Measurements from ENCODE around the gene SMIM36.

The SMIM36 gene

GRCh38 chr17:55416470-55417052 lies 94.7 kb downstream of the SMIM36 start:
- Histone ChIP-seq H3K36me3 (ENCODE audit: control insufficient read depth, insufficient read depth, low read length) (peaks cover 15% of the 10 kb centered on the region), H3K27me3 (ENCODE audit: control insufficient read depth, insufficient read depth, low read length, poor library complexity, severe bottlenecking) (no peaks in the 10 kb centered on the region), H3K4me1 (ENCODE audit: control insufficient read depth, insufficient read depth, low read length) (peaks cover 4% of the 10 kb centered on the region), H3K27ac (ENCODE audit: insufficient read depth, low read depth, low read length, poor library complexity, severe bottlenecking) (no peak overlapping the region), H3K9me3 (ENCODE audit: control insufficient read depth, low read length) (no peaks in the 10 kb centered on the region), H3K4me3 (ENCODE audit: insufficient read depth, low read depth, low read length) (no peak overlapping the region)
- WGBS, 2 experiments = 86 to 91% methylated on average over 3 to 4 of the region's 4 CpGs

- H3K9me3 ChIP-seq (ENCODE audit: control insufficient read depth, low read length) = no peaks in the 10 kb centered on the region
- no peaks in the 10 kb centered on the region for H3K27me3 ChIP-seq (ENCODE audit: control insufficient read depth, insufficient read depth, low read length, poor library complexity, severe bottlenecking)
- H3K36me3 ChIP-seq (ENCODE audit: control insufficient read depth, insufficient read depth, low read length) = peaks cover 20% of the 10 kb centered on the region
- H3K4me3 ChIP-seq (ENCODE audit: insufficient read depth, low read depth, low read length) = no peak overlapping the region
- H3K27ac ChIP-seq (ENCODE audit: insufficient read depth, low read depth, low read length, poor library complexity, severe bottlenecking) = no peak overlapping the region
- peaks cover 4% of the 10 kb centered on the region for H3K4me1 ChIP-seq (ENCODE audit: control insufficient read depth, insufficient read depth, low read length)
Measured at GRCh38 chr17:55416000-55416399, 95.3 kb downstream of the SMIM36 start.

GRCh38 chr17:55414983-55415382 lies 96.3 kb downstream of the SMIM36 start:
- Histone ChIP-seq H3K4me1 (ENCODE audit: control insufficient read depth, insufficient read depth, low read length) (no peaks in the 10 kb centered on the region), H3K27ac (ENCODE audit: insufficient read depth, low read depth, low read length, poor library complexity, severe bottlenecking) (no peak overlapping the region), H3K27me3 (ENCODE audit: control insufficient read depth, insufficient read depth, low read length, poor library complexity, severe bottlenecking) (no peaks in the 10 kb centered on the region), H3K4me3 (ENCODE audit: insufficient read depth, low read depth, low read length) (no peak overlapping the region), H3K9me3 (ENCODE audit: control insufficient read depth, low read length) (no peaks in the 10 kb centered on the region), H3K36me3 (ENCODE audit: control insufficient read depth, insufficient read depth, low read length) (peaks cover 28% of the 10 kb centered on the region)
- WGBS, 2 experiments = 93% methylated on average over 4 of the region's 4 CpGs

GRCh38 chr17:55413825-55414489 lies 97.3 kb downstream of the SMIM36 start:
- Histone ChIP-seq H3K4me1 (ENCODE audit: control insufficient read depth, insufficient read depth, low read length) (no peaks in the 10 kb centered on the region), H3K27me3 (ENCODE audit: control insufficient read depth, insufficient read depth, low read length, poor library complexity, severe bottlenecking) (no peaks in the 10 kb centered on the region), H3K27ac (ENCODE audit: insufficient read depth, low read depth, low read length, poor library complexity, severe bottlenecking) (no peak overlapping the region), H3K9me3 (ENCODE audit: control insufficient read depth, low read length) (no peaks in the 10 kb centered on the region), H3K4me3 (ENCODE audit: insufficient read depth, low read depth, low read length) (no peak overlapping the region), H3K36me3 (ENCODE audit: control insufficient read depth, insufficient read depth, low read length) (peaks cover 38% of the 10 kb centered on the region)
- WGBS, 2 experiments = 94 to 97% methylated on average over 7 to 8 of the region's 8 CpGs

GRCh38 chr17:55411463-55411855 lies 99.8 kb downstream of the SMIM36 start:
- H3K27me3 ChIP-seq (ENCODE audit: control insufficient read depth, insufficient read depth, low read length, poor library complexity, severe bottlenecking) = no peaks in the 10 kb centered on the region
- no peak overlapping the region for H3K4me3 ChIP-seq (ENCODE audit: insufficient read depth, low read depth, low read length)
- H3K9me3 ChIP-seq (ENCODE audit: control insufficient read depth, low read length) = no peaks in the 10 kb centered on the region
- H3K36me3 ChIP-seq (ENCODE audit: control insufficient read depth, insufficient read depth, low read length) = peaks cover 45% of the 10 kb centered on the region
- no peaks in the 10 kb centered on the region for H3K4me1 ChIP-seq (ENCODE audit: control insufficient read depth, insufficient read depth, low read length)
- no peak overlapping the region for H3K27ac ChIP-seq (ENCODE audit: insufficient read depth, low read depth, low read length, poor library complexity, severe bottlenecking)
- 95 to 96% methylated on average over 1 of the region's 1 CpG for WGBS, 2 experiments

- no peaks in the 10 kb centered on the region for H3K27me3 ChIP-seq (ENCODE audit: control insufficient read depth, insufficient read depth, low read length, poor library complexity, severe bottlenecking)
- H3K4me3 ChIP-seq (ENCODE audit: insufficient read depth, low read depth, low read length) = no peak overlapping the region
- H3K9me3 ChIP-seq (ENCODE audit: control insufficient read depth, low read length) = no peaks in the 10 kb centered on the region
- WGBS, 2 experiments = 93 to 100% methylated on average over 5 of the region's 5 CpGs
- H3K27ac ChIP-seq (ENCODE audit: insufficient read depth, low read depth, low read length, poor library complexity, severe bottlenecking) = no peak overlapping the region
- no peaks in the 10 kb centered on the region for H3K4me1 ChIP-seq (ENCODE audit: control insufficient read depth, insufficient read depth, low read length)
- H3K36me3 ChIP-seq (ENCODE audit: control insufficient read depth, insufficient read depth, low read length) = peaks cover 45% of the 10 kb centered on the region
Measured at GRCh38 chr17:55410722-55411462, 100.4 kb downstream of the SMIM36 start.

GRCh38 chr17:55409030-55409800 lies 102.0 kb downstream of the SMIM36 start:
- Histone ChIP-seq H3K27me3 (ENCODE audit: control insufficient read depth, insufficient read depth, low read length, poor library complexity, severe bottlenecking) (no peaks in the 10 kb centered on the region), H3K4me3 (ENCODE audit: insufficient read depth, low read depth, low read length) (no peak overlapping the region), H3K36me3 (ENCODE audit: control insufficient read depth, insufficient read depth, low read length) (peaks cover 46% of the 10 kb centered on the region), H3K27ac (ENCODE audit: insufficient read depth, low read depth, low read length, poor library complexity, severe bottlenecking) (no peak overlapping the region), H3K9me3 (ENCODE audit: control insufficient read depth, low read length) (no peaks in the 10 kb centered on the region), H3K4me1 (ENCODE audit: control insufficient read depth, insufficient read depth, low read length) (no peaks in the 10 kb centered on the region)
- WGBS, 2 experiments = 95 to 100% methylated on average over 2 of the region's 4 CpGs

- H3K4me3 ChIP-seq (ENCODE audit: insufficient read depth, low read depth, low read length) = no peak overlapping the region
Measured at GRCh38 chr17:55407641-55408566, 103.3 kb downstream of the SMIM36 start.

GRCh38 chr17:55405600-55405999 lies 105.7 kb downstream of the SMIM36 start:
- H3K9me3 ChIP-seq (ENCODE audit: control insufficient read depth, low read length) = no peaks in the 10 kb centered on the region

More at GRCh38 chr17:55407641-55408566, 103.3 kb downstream of the SMIM36 start:
- Histone ChIP-seq H3K4me1 (ENCODE audit: control insufficient read depth, insufficient read depth, low read length) (no peaks in the 10 kb centered on the region), H3K9me3 (ENCODE audit: control insufficient read depth, low read length) (no peaks in the 10 kb centered on the region), H3K27me3 (ENCODE audit: control insufficient read depth, insufficient read depth, low read length, poor library complexity, severe bottlenecking) (no peaks in the 10 kb centered on the region), H3K27ac (ENCODE audit: insufficient read depth, low read depth, low read length, poor library complexity, severe bottlenecking) (no peak overlapping the region), H3K36me3 (ENCODE audit: control insufficient read depth, insufficient read depth, low read length) (peaks cover 44% of the 10 kb centered on the region)
- WGBS, 2 experiments = 87 to 93% methylated on average over 3 to 4 of the region's 5 CpGs

More at GRCh38 chr17:55405600-55405999, 105.7 kb downstream of the SMIM36 start:
- Histone ChIP-seq H3K27me3 (ENCODE audit: control insufficient read depth, insufficient read depth, low read length, poor library complexity, severe bottlenecking) (no peaks in the 10 kb centered on the region), H3K4me1 (ENCODE audit: control insufficient read depth, insufficient read depth, low read length) (no peaks in the 10 kb centered on the region), H3K36me3 (ENCODE audit: control insufficient read depth, insufficient read depth, low read length) (peaks cover 29% of the 10 kb centered on the region), H3K27ac (ENCODE audit: insufficient read depth, low read depth, low read length, poor library complexity, severe bottlenecking) (no peak overlapping the region), H3K4me3 (ENCODE audit: insufficient read depth, low read depth, low read length) (no peak overlapping the region)
- WGBS, 2 experiments = 82 to 92% methylated on average over 1 of the region's 1 CpG
